ENCODE results near the gene TTC21B.

TTC21B gene

DNA sequence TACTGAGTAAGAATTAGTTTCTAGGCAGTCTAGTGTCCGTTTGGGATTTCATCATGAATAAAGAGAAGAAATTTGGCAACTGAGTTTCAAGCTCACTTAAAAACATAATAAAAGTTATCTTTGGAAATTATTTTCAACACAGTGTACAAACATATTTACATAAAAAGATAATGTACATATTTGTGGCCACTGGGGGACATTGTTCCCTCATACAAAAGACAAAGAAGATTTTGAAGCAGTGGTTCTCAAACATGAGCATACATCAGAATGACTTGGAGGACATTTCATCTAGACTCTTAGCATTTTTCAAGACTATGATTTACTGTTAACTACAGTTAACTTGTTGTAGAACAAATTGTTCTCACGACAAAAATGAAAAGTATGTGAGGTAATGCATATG, 15.7 kb upstream of the TTC21B start:
- TF ChIP-seq GABPA (IDR thresholded peaks at IDR 0.05; ENCODE audit: low read depth) (no peak), SPI1 (IDR thresholded peaks at IDR 0.05; ENCODE audit: borderline replicate concordance, low read depth) (no peak), POLR2AphosphoS5 (IDR thresholded peaks at IDR 0.05; ENCODE audit: low read depth) (no peak)
- TF ChIP-seq, protein P1, sequence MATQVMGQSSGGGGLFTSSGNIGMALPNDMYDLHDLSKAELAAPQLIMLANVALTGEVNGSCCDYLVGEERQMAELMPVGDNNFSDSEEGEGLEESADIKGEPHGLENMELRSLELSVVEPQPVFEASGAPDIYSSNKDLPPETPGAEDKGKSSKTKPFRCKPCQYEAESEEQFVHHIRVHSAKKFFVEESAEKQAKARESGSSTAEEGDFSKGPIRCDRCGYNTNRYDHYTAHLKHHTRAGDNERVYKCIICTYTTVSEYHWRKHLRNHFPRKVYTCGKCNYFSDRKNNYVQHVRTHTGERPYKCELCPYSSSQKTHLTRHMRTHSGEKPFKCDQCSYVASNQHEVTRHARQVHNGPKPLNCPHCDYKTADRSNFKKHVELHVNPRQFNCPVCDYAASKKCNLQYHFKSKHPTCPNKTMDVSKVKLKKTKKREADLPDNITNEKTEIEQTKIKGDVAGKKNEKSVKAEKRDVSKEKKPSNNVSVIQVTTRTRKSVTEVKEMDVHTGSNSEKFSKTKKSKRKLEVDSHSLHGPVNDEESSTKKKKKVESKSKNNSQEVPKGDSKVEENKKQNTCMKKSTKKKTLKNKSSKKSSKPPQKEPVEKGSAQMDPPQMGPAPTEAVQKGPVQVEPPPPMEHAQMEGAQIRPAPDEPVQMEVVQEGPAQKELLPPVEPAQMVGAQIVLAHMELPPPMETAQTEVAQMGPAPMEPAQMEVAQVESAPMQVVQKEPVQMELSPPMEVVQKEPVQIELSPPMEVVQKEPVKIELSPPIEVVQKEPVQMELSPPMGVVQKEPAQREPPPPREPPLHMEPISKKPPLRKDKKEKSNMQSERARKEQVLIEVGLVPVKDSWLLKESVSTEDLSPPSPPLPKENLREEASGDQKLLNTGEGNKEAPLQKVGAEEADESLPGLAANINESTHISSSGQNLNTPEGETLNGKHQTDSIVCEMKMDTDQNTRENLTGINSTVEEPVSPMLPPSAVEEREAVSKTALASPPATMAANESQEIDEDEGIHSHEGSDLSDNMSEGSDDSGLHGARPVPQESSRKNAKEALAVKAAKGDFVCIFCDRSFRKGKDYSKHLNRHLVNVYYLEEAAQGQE (IDR thresholded peaks at IDR 0.05; ENCODE audit: insufficient replicate concordance, low read depth), result no peak
- TF ChIP-seq, protein P2, sequence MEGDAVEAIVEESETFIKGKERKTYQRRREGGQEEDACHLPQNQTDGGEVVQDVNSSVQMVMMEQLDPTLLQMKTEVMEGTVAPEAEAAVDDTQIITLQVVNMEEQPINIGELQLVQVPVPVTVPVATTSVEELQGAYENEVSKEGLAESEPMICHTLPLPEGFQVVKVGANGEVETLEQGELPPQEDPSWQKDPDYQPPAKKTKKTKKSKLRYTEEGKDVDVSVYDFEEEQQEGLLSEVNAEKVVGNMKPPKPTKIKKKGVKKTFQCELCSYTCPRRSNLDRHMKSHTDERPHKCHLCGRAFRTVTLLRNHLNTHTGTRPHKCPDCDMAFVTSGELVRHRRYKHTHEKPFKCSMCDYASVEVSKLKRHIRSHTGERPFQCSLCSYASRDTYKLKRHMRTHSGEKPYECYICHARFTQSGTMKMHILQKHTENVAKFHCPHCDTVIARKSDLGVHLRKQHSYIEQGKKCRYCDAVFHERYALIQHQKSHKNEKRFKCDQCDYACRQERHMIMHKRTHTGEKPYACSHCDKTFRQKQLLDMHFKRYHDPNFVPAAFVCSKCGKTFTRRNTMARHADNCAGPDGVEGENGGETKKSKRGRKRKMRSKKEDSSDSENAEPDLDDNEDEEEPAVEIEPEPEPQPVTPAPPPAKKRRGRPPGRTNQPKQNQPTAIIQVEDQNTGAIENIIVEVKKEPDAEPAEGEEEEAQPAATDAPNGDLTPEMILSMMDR (IDR thresholded peaks at IDR 0.05; ENCODE audit: insufficient read depth, low read length), result no peak
- Histone ChIP-seq H3K27me3 (ENCODE audit: insufficient read depth, poor library complexity, severe bottlenecking) (no peaks in the 10 kb centered on the region), H3K4me3 (replicated peaks; ENCODE audit: insufficient read depth, low read length) (no peak overlapping the region), H3K27ac (replicated peaks) (no peak overlapping the region)
- no peak for DNase-seq (ENCODE audit: low read depth in 1 of 2, low spot score in 1 of 2)

DNA sequence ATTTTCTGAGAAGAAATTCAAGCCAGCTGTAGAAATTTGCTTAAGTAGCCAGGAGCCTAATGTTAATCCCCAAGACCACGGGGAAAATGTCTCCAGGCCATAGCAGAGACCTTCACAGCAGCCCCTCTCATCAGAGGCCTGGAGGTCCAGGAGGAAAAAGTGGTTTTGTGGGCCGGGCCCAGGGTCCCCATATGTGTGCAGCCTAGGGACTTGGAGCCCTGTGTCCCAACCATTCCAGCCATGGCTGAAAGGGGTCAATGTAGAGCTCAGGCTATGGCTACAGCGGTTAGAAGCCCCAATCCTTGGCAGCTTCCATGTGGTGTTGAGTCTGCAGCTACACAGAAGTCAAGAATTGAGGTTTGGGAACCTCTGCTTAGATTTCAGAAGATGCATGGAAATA, 14.2 kb upstream of the TTC21B start:
- Histone ChIP-seq H3K4me3 (replicated peaks; ENCODE audit: insufficient read depth, low read length) (no peak overlapping the region), H3K27ac (replicated peaks) (no peak overlapping the region), H3K27me3 (ENCODE audit: insufficient read depth, poor library complexity, severe bottlenecking) (no peaks in the 10 kb centered on the region)
- no peak for DNase-seq (ENCODE audit: low read depth in 1 of 2, low spot score in 1 of 2)
- TF ChIP-seq GABPA (IDR thresholded peaks at IDR 0.05; ENCODE audit: low read depth), result no peak
- TF ChIP-seq SPI1 (IDR thresholded peaks at IDR 0.05; ENCODE audit: borderline replicate concordance, low read depth), result no peak
- no peak for TF ChIP-seq POLR2AphosphoS5 (IDR thresholded peaks at IDR 0.05; ENCODE audit: low read depth)
- TF ChIP-seq, protein P1 (IDR thresholded peaks at IDR 0.05; ENCODE audit: insufficient replicate concordance, low read depth), result no peak
- TF ChIP-seq, protein P2 (IDR thresholded peaks at IDR 0.05; ENCODE audit: insufficient read depth, low read length), result no peak

DNA sequence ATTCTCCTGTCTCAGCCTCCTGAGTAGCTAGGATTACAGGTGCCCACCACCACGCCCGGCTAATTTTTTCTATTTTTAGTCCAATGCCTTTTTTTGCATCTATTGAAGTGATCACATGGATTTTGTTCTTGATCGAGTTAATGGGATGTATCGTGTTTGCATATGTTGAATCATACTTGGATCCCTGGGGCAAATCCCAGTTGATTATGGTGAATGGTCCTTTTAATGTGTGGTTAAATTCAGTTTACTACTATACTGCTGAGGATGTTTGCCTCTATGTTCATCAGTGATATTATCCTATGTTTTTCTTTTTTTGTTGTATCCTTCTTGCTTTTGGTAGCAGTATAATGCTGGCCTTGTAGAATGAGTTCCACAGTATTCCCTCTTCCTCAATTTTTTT, 8.2 kb upstream of the TTC21B start:
- Histone ChIP-seq H3K4me3 (replicated peaks; ENCODE audit: insufficient read depth, low read length) (no peak overlapping the region), H3K27ac (replicated peaks) (no peak overlapping the region), H3K27me3 (ENCODE audit: insufficient read depth, poor library complexity, severe bottlenecking) (no peaks in the 10 kb centered on the region)
- DNase-seq (ENCODE audit: low read depth in 1 of 2, low spot score in 1 of 2), result no peak
- no peak for TF ChIP-seq GABPA (IDR thresholded peaks at IDR 0.05; ENCODE audit: low read depth)
- no peak for TF ChIP-seq POLR2AphosphoS5 (IDR thresholded peaks at IDR 0.05; ENCODE audit: low read depth)
- no peak for TF ChIP-seq SPI1 (IDR thresholded peaks at IDR 0.05; ENCODE audit: borderline replicate concordance, low read depth)
- TF ChIP-seq, protein P1 (IDR thresholded peaks at IDR 0.05; ENCODE audit: insufficient replicate concordance, low read depth), result no peak

Measured in HL-60 (cell line).